Endothelial cell of umbilical vein (primary cell): ENCODE measurements around the gene PTPRT. TPM values are rescaled to one million over a fixed set of nuclear protein-coding genes. Genes with fewer than 3 reads are reported as not detected.

Experiments
- BruUV-seq: library from RNA; stranded (reverse); fragments of 400-500 nt; replicated peaks from 2 replicates; lab custom pipeline; 2021; lab: Mats Ljungman, UMichigan
- CTCF ChIA-PET: fragments of 300-600, 350-600 bp; sonication (Branson Sonifier 250); formaldehyde crosslinking; loops from one replicate; lab custom pipeline; 2021; ENCODE audit warnings: antibody characterized with exemption, inconsistent platforms; lab: Charles Lee
- POLR2A ChIA-PET: fragments of 300-600, 350-600 bp; sonication (Branson Sonifier 250); formaldehyde crosslinking; loops from one replicate; lab custom pipeline; 2021; ENCODE audit warnings: antibody characterized with exemption, inconsistent platforms; lab: Charles Lee
- DNase-seq: peaks from one replicate; pipeline ENCODE4 v3.0.0-alpha.2; 2011; ENCODE audit warnings: low read depth, low spot score
- FAIRE-seq: peaks from 2 replicates; lab custom pipeline; 2011; peaks lifted over from hg19 to GRCh38; lab: Jason Lieb, UNC
- H2AFZ ChIP-seq: 2 replicates; pipeline ENCODE4 v1.6.0; 2012; ENCODE audit warnings: low read depth, low read length, control low read depth, inconsistent platforms
- H3K27ac ChIP-seq: 2 replicates; pipeline ENCODE4 v1.5.1; 2011; ENCODE audit warnings: low read depth, mild to moderate bottlenecking, control low read depth, low read length, moderate library complexity; ENCODE audit not compliant: insufficient read depth
- H3K27me3 ChIP-seq, 2 experiments: 2 replicates each; pipeline versions ENCODE4 v1.6.0 to v1.6.1; 2011; ENCODE audit warnings: low read length in 2 of 2, mixed read lengths in 1 of 2; ENCODE audit not compliant: control insufficient read depth in 2 of 2, insufficient read depth in 2 of 2
- H3K36me3 ChIP-seq, 2 experiments: 2 replicates in 1 of 2; 3 replicates in 1 of 2; pipeline ENCODE4 v1.5.1; 2011; ENCODE audit warnings: low read length in 2 of 2, mild to moderate bottlenecking in 1 of 2, moderate library complexity in 1 of 2; ENCODE audit not compliant: control insufficient read depth in 2 of 2, insufficient read depth in 2 of 2; ENCODE audit errors: extremely low read depth in 1 of 2
- H3K4me1 ChIP-seq: 3 replicates; pipeline ENCODE4 v1.5.1; 2011; ENCODE audit warnings: mild to moderate bottlenecking, low read length; ENCODE audit not compliant: control insufficient read depth, insufficient read depth; ENCODE audit errors: extremely low read depth
- H3K4me2 ChIP-seq: 2 replicates; pipeline ENCODE4 v1.6.1; 2011; ENCODE audit warnings: low read length, control low read depth, mixed read lengths; ENCODE audit not compliant: insufficient read depth
- H3K4me3 ChIP-seq, 3 experiments: fragments of 200-600 bp in 1 of 3; sonication (generic), shearing (Covaris generic) in 1 of 3; replicated peaks in 1 of 3; 2 replicates each; pipeline ENCODE4 v1.5.1; 2011 to 2016; ENCODE audit warnings: control low read depth in 3 of 3, low read length in 3 of 3, mild to moderate bottlenecking in 2 of 3, inconsistent platforms in 1 of 3, low read depth in 1 of 3, moderate library complexity in 1 of 3; ENCODE audit not compliant: insufficient read depth in 1 of 3
- H3K79me2 ChIP-seq: 2 replicates; pipeline ENCODE4 v1.6.0; 2012; ENCODE audit warnings: low read length, inconsistent platforms; ENCODE audit not compliant: control insufficient read depth, insufficient read depth
- H3K9ac ChIP-seq: replicated peaks from 2 replicates; pipeline ENCODE3; 2011; ENCODE audit warnings: low read length, control low read depth; ENCODE audit not compliant: insufficient read depth; ENCODE audit errors: extremely low read depth
- H3K9me1 ChIP-seq: replicated peaks from 3 replicates; pipeline ENCODE4 v1.6.0; 2011; ENCODE audit warnings: mild to moderate bottlenecking, low read length; ENCODE audit not compliant: control insufficient read depth, insufficient read depth; ENCODE audit errors: extremely low read depth
- H3K9me3 ChIP-seq: replicated peaks from 2 replicates; pipeline ENCODE4 v1.5.1; 2012; ENCODE audit warnings: low read length, inconsistent platforms; ENCODE audit not compliant: control insufficient read depth, insufficient read depth
- H4K20me1 ChIP-seq: replicated peaks from 2 replicates; pipeline ENCODE3; 2011; ENCODE audit warnings: mild to moderate bottlenecking, low read length; ENCODE audit not compliant: control insufficient read depth, insufficient read depth; ENCODE audit errors: extremely low read depth
- CTCF ChIP-seq, 2 donors: IDR thresholded peaks; 1 replicate in 1 of 2; 2 replicates in 1 of 2; pipeline ENCODE4 v1.5.1; 2011; ENCODE audit warnings: low read length in 2 of 2, mild to moderate bottlenecking in 2 of 2, moderate library complexity in 2 of 2, control low read depth in 1 of 2, inconsistent platforms in 1 of 2, low read depth in 1 of 2; ENCODE audit not compliant: insufficient read depth in 1 of 2; ENCODE audit errors: extremely low read depth in 1 of 2
- EZH2 ChIP-seq: IDR thresholded peaks from 2 replicates; pipeline ENCODE4 v1.6.1; 2012; ENCODE audit warnings: borderline replicate concordance, low read depth, mild to moderate bottlenecking, moderate library complexity, low read length, inconsistent platforms; ENCODE audit not compliant: severe bottlenecking
- FOS ChIP-seq: IDR thresholded peaks from 2 replicates; pipeline ENCODE4 v1.6.1; 2011; ENCODE audit warnings: mild to moderate bottlenecking, low read length, moderate library complexity, borderline replicate concordance; ENCODE audit not compliant: insufficient read depth
- GATA2 ChIP-seq: IDR thresholded peaks from 2 replicates; pipeline ENCODE4 v1.7.0; 2011; ENCODE audit warnings: low read depth, mild to moderate bottlenecking, moderate library complexity, mixed read lengths, low read length; ENCODE audit not compliant: insufficient read length, insufficient read depth
- JUN ChIP-seq: IDR thresholded peaks from 2 replicates; pipeline ENCODE4 v1.6.1; 2011; ENCODE audit warnings: borderline replicate concordance, low read depth; ENCODE audit not compliant: insufficient read length, insufficient read depth
- MAX ChIP-seq: IDR thresholded peaks from 2 replicates; pipeline ENCODE4 v1.6.1; 2011; ENCODE audit not compliant: insufficient read depth, insufficient read length
- MYC ChIP-seq: IDR thresholded peaks from one replicate; pipeline ENCODE4 v1.6.1; 2011; ENCODE audit warnings: mild to moderate bottlenecking, low read depth, low read length
- POLR2A ChIP-seq: IDR thresholded peaks from 2 replicates; pipeline ENCODE4 v1.6.1; 2012; ENCODE audit warnings: low read depth, mild to moderate bottlenecking, control low read depth, low read length
- POLR2AphosphoS5 ChIP-seq: IDR thresholded peaks from 2 replicates; pipeline ENCODE4 v1.6.1; 2012; ENCODE audit warnings: low read depth, mild to moderate bottlenecking, control low read depth, low read length, moderate library complexity; ENCODE audit not compliant: insufficient read depth
- dilution Hi-C: fragments of 300-500 bp; cut with MboI; formaldehyde crosslinking; loops from one replicate; pipeline ENCODE4 v1.15.0; 2019; ENCODE audit warnings: low sequenced_read_pairs; ENCODE audit not compliant: extremely low pct_ligation_motif_present
- intact Hi-C: fragments of 100-400 bp; cut with micrococcal nuclease; formaldehyde crosslinking; loops from one replicate; pipeline ENCODE4 v1.10.0; 2022
- polyA plus RNA-seq, 4 experiments: library from polyadenylated mRNA; depleted of rRNA in 3 of 4; stranded (reverse) in 3 of 4; unstranded in 1 of 4; fragments of >200 nt; gene quantifications; 2 replicates each; pipeline versions ENCODE4 v1.2.1 to v1.2.3, GENCODE V29; 2011 to 2012; ENCODE audit warnings: missing spikeins in 1 of 4
- total RNA-seq: library from RNA; stranded (reverse); gene quantifications from 2 replicates; pipeline ENCODE4 v1.2.3, GENCODE V29; 2021

PTPRT gene
- total and polyA plus RNA-seq, 2 donors (not counting 3 experiments of a cell fraction or from before 2014, with no cell fraction given), result not detected

- H3K4me2 ChIP-seq, result no peak overlapping the region
- no peaks in the 10 kb centered on the region for H3K36me3 ChIP-seq
- ChIA-PET CTCF (no interaction called here), POLR2A (no interaction called here)
- H3K4me3 ChIP-seq, result no peak overlapping the region
- FAIRE-seq, result no peak
- H3K27me3 ChIP-seq, result no peaks in the 10 kb centered on the region
- BruUV-seq, result no TSS peak
- no peaks in the 10 kb centered on the region for H3K4me1 ChIP-seq
- no peak for DNase-seq
- H3K9ac ChIP-seq, result no peak overlapping the region
- dilution Hi-C loops (no loop called here), intact Hi-C loops (no loop called here)
- H3K79me2 ChIP-seq, result no peaks in the 10 kb centered on the region
- no peak overlapping the region for H2AFZ ChIP-seq
- no peaks in the 10 kb centered on the region for H3K9me1 ChIP-seq
- no peaks in the 10 kb centered on the region for H4K20me1 ChIP-seq
- H3K9me3 ChIP-seq, result peaks cover 5% of the 10 kb centered on the region
- no peak for TF ChIP-seq POLR2A
- TF ChIP-seq MAX, result no peak
- TF ChIP-seq FOS, result no peak
- TF ChIP-seq EZH2, result no peak
- TF ChIP-seq CTCF (IDR thresholded peaks at IDR 0.05; ENCODE audit: extremely low read depth in 1 of 2, insufficient read depth in 1 of 2, low read depth in 1 of 2, low read length in 2 of 2), result no peak
- TF ChIP-seq JUN, result no peak
- TF ChIP-seq POLR2AphosphoS5, result no peak
- no peak for TF ChIP-seq GATA2
- TF ChIP-seq MYC, result no peak
- H3K27ac ChIP-seq, result no peak overlapping the region
Measured at GRCh38 chr20:42258564-42259302, 931.0 kb downstream of the PTPRT start.
